H1 (cell line): ENCODE measurements around the gene RUNX1. TPM values are rescaled to one million over a fixed set of nuclear protein-coding genes. Genes with fewer than 3 reads are reported as not detected.

Experiments used
- CTCF ChIA-PET: fragments of 300-600 bp; sonication (Branson Sonifier 250); formaldehyde crosslinking; loops from one replicate; lab custom pipeline; 2021; ENCODE audit not compliant: partially characterized antibody; lab: Charles Lee
- POLR2A ChIA-PET: fragments of 300-600 bp; sonication (Branson Sonifier 250); formaldehyde crosslinking; loops from one replicate; lab custom pipeline; 2021; ENCODE audit warnings: inconsistent platforms; ENCODE audit not compliant: partially characterized antibody; lab: Charles Lee
- DNase-seq, 2 experiments: peaks; one replicate each; pipeline versions ENCODE4 v3.0.0 to v3.0.0-alpha.2; 2010 to 2022; ENCODE audit warnings: low spot score in 2 of 2, low read depth in 1 of 2, mixed read lengths in 1 of 2
- FAIRE-seq: peaks from 2 replicates; lab custom pipeline; 2011; peaks lifted over from hg19 to GRCh38; lab: Jason Lieb, UNC
- H2AFZ ChIP-seq: 2 replicates; pipeline ENCODE4 v1.8.1; 2012; ENCODE audit warnings: low read length, inconsistent platforms
- H2AK5ac ChIP-seq: 2 replicates; pipeline ENCODE4 v1.6.1; 2013; ENCODE audit warnings: low read depth, low read length
- H2BK120ac ChIP-seq: replicated peaks from 2 replicates; pipeline ENCODE3; 2013; ENCODE audit warnings: low read depth, low read length, inconsistent platforms
- H2BK12ac ChIP-seq: 2 replicates; pipeline ENCODE4 v1.6.1; 2013; ENCODE audit warnings: low read depth, low read length
- H2BK15ac ChIP-seq: 2 replicates; pipeline ENCODE4 v1.6.1; 2013; ENCODE audit warnings: low read length
- H2BK20ac ChIP-seq: 2 replicates; pipeline ENCODE4 v1.6.1; 2013; ENCODE audit warnings: low read length
- H2BK5ac ChIP-seq: 2 replicates; pipeline ENCODE4 v1.6.1; 2013; ENCODE audit warnings: low read depth, low read length
- H3K14ac ChIP-seq: 2 replicates; pipeline ENCODE4 v1.6.1; 2013; ENCODE audit warnings: inconsistent platforms; ENCODE audit not compliant: insufficient read length
- H3K18ac ChIP-seq: 2 replicates; pipeline ENCODE4 v1.6.1; 2013; ENCODE audit warnings: low read length; ENCODE audit errors: extremely low read depth
- H3K23ac ChIP-seq: 2 replicates; pipeline ENCODE4 v1.6.1; 2013; ENCODE audit warnings: inconsistent platforms; ENCODE audit not compliant: insufficient read length
- H3K23me2 ChIP-seq: 2 replicates; pipeline ENCODE4 v1.6.1; 2013; ENCODE audit warnings: low read depth, low read length
- H3K27ac ChIP-seq: 2 replicates; pipeline ENCODE4 v1.6.1; 2011; ENCODE audit warnings: low read depth, low read length, inconsistent platforms
- H3K27me3 ChIP-seq, 4 experiments: replicated peaks in 1 of 4; 1 replicate in 1 of 4; 2 replicates in 3 of 4; pipeline versions ENCODE4 v1.6.1 to v1.8.1; 2011 to 2013; ENCODE audit warnings: low read length in 3 of 4, mild to moderate bottlenecking in 3 of 4, inconsistent platforms in 2 of 4, mixed read lengths in 2 of 4, moderate library complexity in 1 of 4; ENCODE audit not compliant: control insufficient read depth in 3 of 4, insufficient read depth in 3 of 4; ENCODE audit errors: extremely low read depth in 1 of 4
- H3K36me3 ChIP-seq, 4 experiments: 2 replicates each; pipeline versions ENCODE4 v1.6.1 to v1.8.1; 2011 to 2013; ENCODE audit warnings: mild to moderate bottlenecking in 4 of 4, low read length in 3 of 4, moderate library complexity in 2 of 4, control low read depth in 1 of 4, inconsistent platforms in 1 of 4; ENCODE audit not compliant: insufficient read depth in 4 of 4, control insufficient read depth in 2 of 4
- H3K4ac ChIP-seq: replicated peaks from 2 replicates; pipeline ENCODE3; 2013; ENCODE audit warnings: low read length, low read depth, mixed read lengths, inconsistent platforms; ENCODE audit not compliant: insufficient read length
- H3K4me1 ChIP-seq, 4 experiments: replicated peaks in 1 of 4; 1 replicate in 1 of 4; 2 replicates in 3 of 4; pipeline versions ENCODE4 v1.6.1 to v1.8.1; 2011 to 2013; ENCODE audit warnings: low read length in 3 of 4, inconsistent platforms in 2 of 4, mixed read lengths in 1 of 4; ENCODE audit not compliant: insufficient read depth in 4 of 4, control insufficient read depth in 3 of 4
- H3K4me2 ChIP-seq, 2 experiments: 2 replicates each; pipeline versions ENCODE4 v1.6.1 to v1.8.1; 2011 to 2013; ENCODE audit warnings: low read depth in 2 of 2, low read length in 2 of 2, control low read depth in 1 of 2, inconsistent platforms in 1 of 2, mild to moderate bottlenecking in 1 of 2; ENCODE audit not compliant: insufficient read depth in 1 of 2
- H3K4me3 ChIP-seq, 4 experiments: fragments of 200-600, 300-600 bp in 1 of 4; sonication (generic), shearing (Covaris generic), sonication (Bioruptor Twin) in 1 of 4; 2 replicates each; pipeline versions ENCODE4 v1.5.1 to v1.8.1; 2011 to 2016; ENCODE audit warnings: low read length in 4 of 4, low read depth in 3 of 4, control low read depth in 2 of 4, inconsistent platforms in 2 of 4, mild to moderate bottlenecking in 2 of 4, mixed read lengths in 1 of 4, moderate library complexity in 1 of 4; ENCODE audit not compliant: insufficient read depth in 2 of 4; ENCODE audit errors: extremely low read depth in 1 of 4
- H3K56ac ChIP-seq: replicated peaks from 2 replicates; pipeline ENCODE3; 2013; ENCODE audit warnings: low read depth, mild to moderate bottlenecking, mixed read lengths, low read length, inconsistent platforms; ENCODE audit not compliant: insufficient read length
- H3K79me1 ChIP-seq: 2 replicates; pipeline ENCODE4 v1.6.1; 2013; ENCODE audit warnings: low read depth, low read length, control low read depth
- H3K79me2 ChIP-seq, 2 experiments: 2 replicates each; pipeline versions ENCODE4 v1.6.1 to v1.8.1; 2012 to 2013; ENCODE audit warnings: low read length in 2 of 2, mild to moderate bottlenecking in 2 of 2, inconsistent platforms in 1 of 2; ENCODE audit not compliant: insufficient read depth in 2 of 2, control insufficient read depth in 1 of 2
- H3K9ac ChIP-seq, 4 experiments: replicated peaks in 1 of 4; 1 replicate in 1 of 4; 2 replicates in 3 of 4; pipeline versions ENCODE4 v1.6.1 to v1.8.1; 2011 to 2013; ENCODE audit warnings: low read depth in 3 of 4, low read length in 3 of 4, control low read depth in 2 of 4, mild to moderate bottlenecking in 2 of 4, moderate library complexity in 2 of 4, inconsistent platforms in 1 of 4; ENCODE audit errors: extremely low read depth in 1 of 4
- H3K9me3 ChIP-seq, 2 experiments: 2 replicates each; pipeline versions ENCODE4 v1.6.1 to v1.8.1; 2012 to 2013; ENCODE audit warnings: mild to moderate bottlenecking in 2 of 2, moderate library complexity in 2 of 2, control low read depth in 1 of 2, inconsistent platforms in 1 of 2, low read depth in 1 of 2, low read length in 1 of 2, mixed read lengths in 1 of 2; ENCODE audit not compliant: insufficient read depth in 2 of 2
- H4K20me1 ChIP-seq, 2 experiments: replicated peaks in 1 of 2; 2 replicates each; pipeline versions ENCODE3 to v1.8.1; 2011 to 2013; ENCODE audit warnings: inconsistent platforms in 2 of 2, low read length in 2 of 2, mild to moderate bottlenecking in 1 of 2; ENCODE audit not compliant: insufficient read depth in 2 of 2, control insufficient read depth in 1 of 2
- H4K5ac ChIP-seq: 2 replicates; pipeline ENCODE4 v1.6.1; 2013; ENCODE audit warnings: low read length, low read depth, mixed read lengths, inconsistent platforms; ENCODE audit not compliant: insufficient read length
- H4K8ac ChIP-seq: 2 replicates; pipeline ENCODE4 v1.8.0; 2013; ENCODE audit warnings: mild to moderate bottlenecking, moderate library complexity, low read length, inconsistent platforms; ENCODE audit not compliant: insufficient read depth; ENCODE audit errors: extremely low read depth
- H4K91ac ChIP-seq: replicated peaks from 2 replicates; pipeline ENCODE3; 2013; ENCODE audit warnings: low read length, mixed read lengths, inconsistent platforms; ENCODE audit not compliant: insufficient read length
- BACH1 ChIP-seq: IDR thresholded peaks from 2 replicates; pipeline ENCODE4 v1.6.1; 2012; ENCODE audit warnings: low read length, improper control_type of control experiment
- BRCA1 ChIP-seq: IDR thresholded peaks from 2 replicates; pipeline ENCODE4 v1.6.1; 2012; ENCODE audit warnings: low read depth, low read length, improper control_type of control experiment
- HDAC6 ChIP-seq: IDR thresholded peaks from one replicate; pipeline ENCODE4 v1.7.1; 2012; ENCODE audit warnings: low read depth, mild to moderate bottlenecking, inconsistent platforms, low read length, moderate library complexity
- KDM4A ChIP-seq: IDR thresholded peaks from one replicate; pipeline ENCODE4 v1.7.1; 2012; ENCODE audit warnings: low read depth, mild to moderate bottlenecking, moderate library complexity, low read length, inconsistent platforms; ENCODE audit not compliant: severe bottlenecking
- PHF8 ChIP-seq: fragments of 200-600 bp; sonication (generic); conservative IDR thresholded peaks from 2 replicates; pipeline ENCODE4 v1.7.1; 2012; ENCODE audit warnings: low read depth, mild to moderate bottlenecking, inconsistent platforms, low read length, moderate library complexity
- SUZ12 ChIP-seq: fragments of 200-600 bp; sonication (generic); IDR thresholded peaks from 2 replicates; pipeline ENCODE4 v1.6.1; 2012; ENCODE audit warnings: mild to moderate bottlenecking, inconsistent platforms, low read length, moderate library complexity, mixed read lengths
- YY1 ChIP-seq: IDR thresholded peaks from 2 replicates; pipeline ENCODE4 v1.6.1; 2011; ENCODE audit warnings: low read depth, mild to moderate bottlenecking, low read length
- WGBS, 2 experiments: shearing (Covaris generic) in 1 of 2; methylation state at CpG; one replicate each; pipeline versions ENCODE4 v1.1.6 to v1.1.7; 2013 to 2015; ENCODE audit warnings: low lambda C conversion rate in 2 of 2, mixed read lengths in 2 of 2, inconsistent platforms in 1 of 2, low coverage in 1 of 2, missing lambda C conversion rate in 1 of 2; ENCODE audit not compliant: insufficient replicate concordance in 2 of 2, insufficient coverage in 1 of 2, insufficient read length in 1 of 2; ENCODE audit errors: extremely low coverage in 1 of 2, missing lambda C conversion rate in 1 of 2; 5-methylcytosine and 5-hydroxymethylcytosine counted together
- polyA plus RNA-seq, 7 experiments: library from polyadenylated mRNA; depleted of rRNA in 3 of 7; stranded (reverse) in 5 of 7; unstranded in 2 of 7; fragments of >200 nt in 5 of 7; fragments of 200-250 nt in 2 of 7; gene quantifications; 1 replicate in 5 of 7; 2 replicates in 1 of 7; 4 replicates in 1 of 7; pipeline versions ENCODE4 v1.2.1 to v1.2.3, GENCODE V29; 2011 to 2013; ENCODE audit warnings: missing spikeins in 2 of 7, mixed read lengths in 2 of 7
- total RNA-seq: library from RNA; stranded (reverse); fragmentation: NEBNext Ultra II Directional; extraction: Animal tissue kit (Norgen Biotek cat#: 25700); gene quantifications from 2 replicates; pipeline ENCODE4 v1.2.1, GENCODE V29; 2021

Gene RUNX1
- total and polyA plus RNA-seq, 2 of the 8 experiments (the other 6 are each of a cell fraction or from before 2014, with no cell fraction given) = 0.20 to 0.60 TPM

GRCh38 chr21:35006248-35006647, 42.9 kb downstream of the RUNX1 start:
- ChIA-PET POLR2A (no interaction called here), CTCF (interaction anchor here (1.2 to 1.8 kb wide), 2 partner anchors 9 to 13 kb away, joined by 4 read pairs; no protein-coding TSS in a partner anchor)
- WGBS, 2 experiments = 90% methylated on average over 3 of the region's 3 CpGs; no CpG with 5 or more reads in 1 of the 2 experiments

More at GRCh38 chr21:35006248-35006647, 42.9 kb downstream of the RUNX1 start:
- no peaks in the 10 kb centered on the region for H3K27me3 ChIP-seq
- no peaks in the 10 kb centered on the region for H3K23me2 ChIP-seq
- no peak overlapping the region for H3K9ac ChIP-seq
- FAIRE-seq (no peak), DNase-seq (no peak)
- H2BK12ac ChIP-seq = no peak overlapping the region
- H3K4me2 ChIP-seq = no peak overlapping the region
- no peak overlapping the region for H2BK120ac ChIP-seq
- no peak overlapping the region for H2AK5ac ChIP-seq
- H3K18ac ChIP-seq = no peak overlapping the region
- H3K4ac ChIP-seq = no peak overlapping the region
- no peak overlapping the region for H4K8ac ChIP-seq
- no peak for TF ChIP-seq KDM4A
- TF ChIP-seq BRCA1 = no peak
- no peak for TF ChIP-seq SUZ12
- TF ChIP-seq BACH1 = no peak
- TF ChIP-seq PHF8 = no peak
- no peak for TF ChIP-seq YY1
- TF ChIP-seq HDAC6 = no peak
- TF ChIP-seq, all 59 proteins: peak for 0
- H3K9me3 ChIP-seq = no peaks in the 10 kb centered on the region
- no peaks in the 10 kb centered on the region for H3K79me1 ChIP-seq
- no peak overlapping the region for H3K23ac ChIP-seq
- H2AFZ ChIP-seq = no peak overlapping the region
- H4K5ac ChIP-seq = no peak overlapping the region
- H2BK15ac ChIP-seq = no peak overlapping the region
- no peak overlapping the region for H3K56ac ChIP-seq
- H3K79me2 ChIP-seq = no peaks in the 10 kb centered on the region
- no peak overlapping the region for H2BK5ac ChIP-seq
- H4K20me1 ChIP-seq = no peaks in the 10 kb centered on the region
- H3K27ac ChIP-seq = no peak overlapping the region
- no peak overlapping the region for H2BK20ac ChIP-seq
- H3K4me1 ChIP-seq = no peaks in the 10 kb centered on the region
- H3K36me3 ChIP-seq = no peaks in the 10 kb centered on the region
- no peak overlapping the region for H3K4me3 ChIP-seq
- no peak overlapping the region for H4K91ac ChIP-seq
- no peak overlapping the region for H3K14ac ChIP-seq
